C4-2B (cell line): ENCODE results near the gene UBE2D1.

ENCODE experiments used
- CTCF ChIP-seq: fragments of 450-650 bp; conservative IDR thresholded peaks from 2 replicates; pipeline ENCODE4 v1.5.1; 2017; ENCODE audit warnings: mild to moderate bottlenecking
- ZFX ChIP-seq: fragments of 450-650 bp; IDR thresholded peaks from 2 replicates; pipeline ENCODE4 v1.6.1; 2017

- no peak for TF ChIP-seq ZFX
- TF ChIP-seq CTCF, result no peak
Measured at GRCh38 chr10:58300676-58301075, 34.1 kb upstream of the UBE2D1 start.
